K562 (cell line): Measurements from ENCODE around the gene MAP3K4. TPM values are rescaled to one million over a fixed set of nuclear protein-coding genes. Genes with fewer than 3 reads are reported as not detected.

Source experiments
- ATAC-seq: fragments of 200-7000 bp; cut with Tn5 transposase; 3 replicates; pipeline ENCODE4 v1.9.1; 2020; ENCODE audit warnings: moderate library complexity
- BruUV-seq: library from RNA; stranded (reverse); fragments of 400-500 nt; replicated peaks from 2 replicates; lab custom pipeline; 2021; lab: Mats Ljungman, UMichigan
- CTCF ChIA-PET: fragments of 300-600 bp; formaldehyde crosslinking; extraction: SDS; loops from one replicate; lab custom pipeline; 2021; ENCODE audit warnings: low intra/inter-chr PET ratio; lab: Yijun Ruan, JAX
- POLR2A ChIA-PET: fragments of 300-600, 350-650 bp; sonication (Branson Sonifier 250); formaldehyde crosslinking; extraction: SDS; loops from one replicate; lab custom pipeline; 2021; ENCODE audit warnings: antibody characterized with exemption, inconsistent platforms; lab: Yijun Ruan, JAX
- DNase-seq, 4 experiments: peaks; one replicate each; pipeline versions ENCODE4 v3.0.0 to v3.0.0-alpha.2; 2011 to 2018; ENCODE audit warnings: low spot score in 3 of 4, mixed read lengths in 3 of 4; ENCODE audit errors: extremely low read depth in 1 of 4
- FAIRE-seq: peaks from 2 replicates; lab custom pipeline; 2011; peaks lifted over from hg19 to GRCh38; lab: Jason Lieb, UNC
- H2AFZ ChIP-seq: 2 replicates; pipeline ENCODE4 v1.6.0; 2011; ENCODE audit warnings: low read depth, low read length, control low read depth, inconsistent platforms
- H3K27ac ChIP-seq: fragments of 200-600 bp; 3 replicates; pipeline ENCODE4 v1.8.0; 2011; ENCODE audit warnings: low read depth, mild to moderate bottlenecking, control low read depth, inconsistent platforms, low read length, moderate library complexity, mixed read lengths; ENCODE audit errors: extremely low read depth
- H3K27me3 ChIP-seq, 2 experiments: fragments of 300-600 bp in 1 of 2; 2 replicates in 1 of 2; 3 replicates in 1 of 2; pipeline versions ENCODE4 v1.6.0 to v1.8.0; 2011; ENCODE audit warnings: inconsistent platforms in 2 of 2, low read length in 2 of 2, mild to moderate bottlenecking in 1 of 2, mixed read lengths in 1 of 2, moderate library complexity in 1 of 2; ENCODE audit not compliant: control insufficient read depth in 2 of 2, insufficient read depth in 2 of 2
- H3K36me3 ChIP-seq: fragments of 300-600 bp; 3 replicates; pipeline ENCODE4 v1.8.0; 2011; ENCODE audit warnings: mild to moderate bottlenecking, low read length, inconsistent platforms; ENCODE audit not compliant: control insufficient read depth, insufficient read depth
- H3K4me1 ChIP-seq, 2 experiments: fragments of 200-600 bp in 1 of 2; replicated peaks in 1 of 2; 2 replicates in 1 of 2; 3 replicates in 1 of 2; pipeline versions ENCODE4 v1.5.1 to v1.8.0; 2011; ENCODE audit warnings: inconsistent platforms in 2 of 2, low read length in 2 of 2, mild to moderate bottlenecking in 1 of 2, mixed read lengths in 1 of 2, moderate library complexity in 1 of 2; ENCODE audit not compliant: control insufficient read depth in 2 of 2, insufficient read depth in 2 of 2
- H3K4me2 ChIP-seq: 2 replicates; pipeline ENCODE4 v1.6.1; 2011; ENCODE audit warnings: low read length, control low read depth, inconsistent platforms, mixed read lengths; ENCODE audit not compliant: insufficient read depth
- H3K4me3 ChIP-seq: fragments of 200-600 bp; sonication (generic), shearing (Covaris generic); 2 replicates; pipeline ENCODE4 v1.5.1; 2016; ENCODE audit warnings: control low read depth, inconsistent platforms
- H3K79me2 ChIP-seq: fragments of 200-600 bp; 3 replicates; pipeline ENCODE4 v1.8.0; 2011; ENCODE audit warnings: low read length, inconsistent platforms; ENCODE audit not compliant: control insufficient read depth, insufficient read depth
- H3K9ac ChIP-seq, 2 experiments: 2 replicates each; pipeline versions ENCODE4 v1.6.0 to v1.6.1; 2011; ENCODE audit warnings: low read depth in 2 of 2, low read length in 2 of 2, control low read depth in 1 of 2, inconsistent platforms in 1 of 2, mild to moderate bottlenecking in 1 of 2, mixed read lengths in 1 of 2; ENCODE audit not compliant: insufficient read depth in 1 of 2
- H3K9me1 ChIP-seq: one replicate; pipeline ENCODE4 v1.6.0; 2011; ENCODE audit warnings: inconsistent platforms, mild to moderate bottlenecking, low read length, moderate library complexity; ENCODE audit not compliant: control insufficient read depth, insufficient read depth
- H3K9me3 ChIP-seq: replicated peaks from 2 replicates; pipeline ENCODE4 v1.5.1; 2011; ENCODE audit warnings: low read depth, low read length, inconsistent platforms; ENCODE audit not compliant: control insufficient read depth, insufficient read depth
- H4K20me1 ChIP-seq: replicated peaks from 2 replicates; pipeline ENCODE4 v1.6.1; 2011; ENCODE audit warnings: low read length, inconsistent platforms, mixed read lengths; ENCODE audit not compliant: control insufficient read depth, insufficient read depth
- ARID2 ChIP-seq: fragments of 450-650 bp; IDR thresholded peaks from 2 replicates; pipeline ENCODE4 v1.6.1; 2017; ENCODE audit warnings: antibody characterized with exemption, mild to moderate bottlenecking
- CUX1 ChIP-seq: fragments of 200-800 bp; sonication (Bioruptor generic); IDR thresholded peaks from 2 replicates; pipeline ENCODE4 v1.6.1; 2016; ENCODE audit warnings: missing genetic modification characterization, missing compliant biosample characterization
- FOXA3 ChIP-seq, 2 experiments: fragments of 450-650 bp in 1 of 2; sonication (generic) in 1 of 2; formaldehyde crosslinking; IDR thresholded peaks in 1 of 2; conservative IDR thresholded peaks in 1 of 2; 2 replicates each; pipeline versions ENCODE4 v1.4.0 to v1.8.0; 2020 to 2022; ENCODE audit warnings: mild to moderate bottlenecking in 2 of 2, missing genetic modification reagents in 1 of 2
- HDAC3 ChIP-seq: fragments of 450-650 bp; IDR thresholded peaks from 2 replicates; pipeline ENCODE4 v1.6.1; 2018; ENCODE audit warnings: borderline replicate concordance, mild to moderate bottlenecking, moderate library complexity; ENCODE audit not compliant: partially characterized antibody
- NUFIP1 ChIP-seq: fragments of 450-650 bp; IDR thresholded peaks from 2 replicates; pipeline ENCODE4 v1.6.1; 2018; ENCODE audit not compliant: partially characterized antibody
- PHF21A ChIP-seq: fragments of 450-650 bp; IDR thresholded peaks from 2 replicates; pipeline ENCODE4 v1.6.1; 2017; ENCODE audit warnings: low read depth, borderline replicate concordance
- POLR3G ChIP-seq: IDR thresholded peaks from 2 replicates; pipeline ENCODE4 v1.6.1; 2011; ENCODE audit not compliant: insufficient read length, insufficient replicate concordance; ENCODE audit errors: extremely low read depth
- STAT6 ChIP-seq: sonication (generic); formaldehyde crosslinking; IDR thresholded peaks from 2 replicates; pipeline ENCODE4 v1.8.1; 2023; ENCODE audit warnings: mild to moderate bottlenecking, missing genetic modification reagents
- TEAD2 ChIP-seq: fragments of 450-650 bp; IDR thresholded peaks from 2 replicates; pipeline ENCODE4 v1.6.1; 2016; ENCODE audit warnings: missing genetic modification characterization, control low read depth, missing compliant biosample characterization
- ZNF239 ChIP-seq: fragments of 250-450 bp; sonication (Bioruptor Pico); IDR thresholded peaks from 2 replicates; pipeline ENCODE4 v1.4.0; 2020; ENCODE audit warnings: mild to moderate bottlenecking
- ZNF408 ChIP-seq: fragments of 250-450 bp; sonication (Bioruptor Pico); IDR thresholded peaks from 2 replicates; pipeline ENCODE4 v1.4.0; 2020; ENCODE audit warnings: low read depth, mild to moderate bottlenecking, moderate library complexity
- ZNF436 ChIP-seq: fragments of 250-450, 450-650 bp; sonication (Bioruptor Pico); formaldehyde crosslinking; IDR thresholded peaks from 2 replicates; pipeline ENCODE4 v1.7.0; 2020; ENCODE audit warnings: mild to moderate bottlenecking
- ZNF444 ChIP-seq: fragments of 250-450 bp; sonication (Bioruptor Pico); IDR thresholded peaks from 2 replicates; pipeline ENCODE4 v1.4.0; 2020; ENCODE audit warnings: mild to moderate bottlenecking, moderate library complexity
- ZNF644 ChIP-seq: fragments of 200-800 bp; sonication (Bioruptor generic); IDR thresholded peaks from 2 replicates; pipeline ENCODE4 v1.6.1; 2016; ENCODE audit warnings: low read depth, missing genetic modification characterization, missing compliant biosample characterization
- WGBS: fragments of 100-300 bp; shearing (Covaris generic); methylation state at CpG from one replicate; pipeline ENCODE4 v1.1.6; 2016; ENCODE audit warnings: low coverage, mixed read lengths; ENCODE audit not compliant: insufficient coverage; ENCODE audit errors: missing lambda C conversion rate; 5-methylcytosine and 5-hydroxymethylcytosine counted together
- in situ Hi-C: fragments of 300-500 bp; cut with MboI; formaldehyde crosslinking; loops from 4 replicates; pipeline ENCODE4 v1.15.0; 2018; ENCODE audit warnings: inconsistent platforms, mixed read lengths
- intact Hi-C: fragments of 100-400 bp; cut with micrococcal nuclease; formaldehyde crosslinking; loops from 2 replicates; pipeline ENCODE4 v1.14.2; 2022
- polyA plus RNA-seq, 8 experiments: library from polyadenylated mRNA; depleted of rRNA in 4 of 8; stranded (reverse) in 5 of 8; unstranded in 3 of 8; fragments of >200 nt; fragmentation: Nextera tagmentation in 2 of 8; fragmentation: Illumina TruSeq in 1 of 8; extraction: Ambion mirVana in 2 of 8; extraction: Trizol in 1 of 8; gene quantifications; 2 replicates each; pipeline versions ENCODE4 v1.2.1 to v1.2.3, GENCODE V29; 2011 to 2014; ENCODE audit warnings: inconsistent platforms in 1 of 8, missing spikeins in 1 of 8
- total RNA-seq, 7 experiments: library from RNA; depleted of rRNA in 6 of 7; stranded (reverse); fragments of >200 nt in 6 of 7; fragmentation: Illumina TruSeq in 2 of 7; extraction: Trizol in 2 of 7; gene quantifications; 2 replicates each; pipeline versions ENCODE4 v1.2.1 to v1.2.3, GENCODE V29; 2011 to 2021; ENCODE audit warnings: low replicate concordance in 1 of 7

Gene MAP3K4
- total and polyA plus RNA-seq, 9 of the 15 experiments (the other 6 are each of a cell fraction or from before 2014, with no cell fraction given), result 21.0 to 77.2 (median 48.9) TPM

DNA sequence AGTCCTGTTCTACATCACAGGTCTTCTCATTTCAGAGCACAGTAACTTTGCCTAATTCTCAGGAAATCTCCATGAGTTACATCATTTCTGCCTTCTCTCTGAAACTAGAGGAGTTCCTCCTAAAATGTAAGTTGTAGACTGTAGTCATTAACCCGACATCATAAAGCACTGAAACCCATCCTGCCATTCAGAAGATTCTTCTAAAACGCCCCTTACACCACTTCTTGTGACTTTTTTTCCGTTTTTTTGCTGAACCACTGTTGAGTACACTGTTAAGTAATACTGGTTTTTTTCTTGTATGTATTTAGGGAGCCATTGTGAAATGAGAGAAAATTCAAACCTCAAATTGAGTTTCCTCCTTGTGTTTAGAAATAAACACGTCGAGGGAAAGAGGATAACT, 117.3 kb downstream of the MAP3K4 start (continued):
- TF ChIP-seq CUX1 (CRISPR knock-in tag) (no peak), ZNF239 (CRISPR knock-in tag) (no peak)

DNA sequence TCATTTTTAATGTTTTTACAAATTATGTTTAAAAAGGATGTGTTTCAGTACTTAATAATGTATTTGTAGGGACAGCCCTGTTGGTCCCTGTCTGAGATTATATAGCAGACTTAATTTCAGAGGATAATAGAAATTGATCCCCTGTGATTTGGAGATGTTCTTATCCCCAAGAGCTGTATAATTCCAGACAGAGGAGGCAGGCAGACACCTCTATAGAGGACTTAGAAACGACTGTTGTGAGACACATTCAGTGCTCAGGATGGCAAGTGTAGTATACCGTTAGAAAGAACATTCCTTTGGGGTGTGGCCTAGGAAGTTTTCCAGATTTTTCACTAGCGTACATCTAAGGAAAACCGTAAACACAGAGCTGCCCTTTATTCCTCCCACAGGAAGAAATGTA, 117.8 kb downstream of the MAP3K4 start:
- no TSS peak for BruUV-seq
- Histone ChIP-seq H3K4me1 (no peaks in the 10 kb centered on the region), H3K4me3 (no peak overlapping the region), H3K27me3 (no peaks in the 10 kb centered on the region), H3K9ac (no peak overlapping the region), H4K20me1 (no peaks in the 10 kb centered on the region), H2AFZ (no peak overlapping the region), H3K79me2 (no peaks in the 10 kb centered on the region), H3K27ac (no peak overlapping the region), H3K9me1 (no peaks in the 10 kb centered on the region), H3K9me3 (no peaks in the 10 kb centered on the region), H3K4me2 (no peak overlapping the region), H3K36me3 (peaks cover 94% of the 10 kb centered on the region)
- POLR2A ChIA-PET, result interaction anchor here (0.5 kb wide), 1 partner anchor 739 kb away, joined by 3 read pairs; no protein-coding TSS in a partner anchor
- CTCF ChIA-PET, result no interaction called here
- FAIRE-seq (no peak), ATAC-seq (no peak), DNase-seq (no peak)
- intact Hi-C loops, result no loop called here
- 87% methylated on average over 4 of the region's 4 CpGs for WGBS
- in situ Hi-C loops, result no loop called here
- no peak for TF ChIP-seq PHF21A
- no peak for TF ChIP-seq ZNF408 (CRISPR knock-in tag)
- no peak for TF ChIP-seq ARID2
- TF ChIP-seq NUFIP1, result no peak
- no peak for TF ChIP-seq STAT6 (CRISPR knock-in tag)
- TF ChIP-seq ZNF436 (CRISPR knock-in tag), result no peak
- no peak for TF ChIP-seq HDAC3
- no peak for TF ChIP-seq ZNF644 (tag)
- no peak for TF ChIP-seq POLR3G
- TF ChIP-seq TEAD2 (tag), result no peak
- TF ChIP-seq FOXA3 (CRISPR knock-in tag; conservative IDR thresholded peaks at IDR 0.05 in 1 of 2, IDR thresholded peaks at IDR 0.05 in 1 of 2), result no peak
- no peak for TF ChIP-seq ZNF444 (CRISPR knock-in tag)
